K562 (cell line): Measurements from ENCODE around the gene KCNK2. TPM values are rescaled to one million over a fixed set of nuclear protein-coding genes. Genes with fewer than 3 reads are reported as not detected.

Experiments
- ATAC-seq: fragments of 200-7000 bp; cut with Tn5 transposase; 3 replicates; pipeline ENCODE4 v1.9.1; 2020; ENCODE audit warnings: moderate library complexity
- BruUV-seq: library from RNA; stranded (reverse); fragments of 400-500 nt; replicated peaks from 2 replicates; lab custom pipeline; 2021; lab: Mats Ljungman, UMichigan
- CTCF ChIA-PET: fragments of 300-600 bp; formaldehyde crosslinking; extraction: SDS; loops from one replicate; lab custom pipeline; 2021; ENCODE audit warnings: low intra/inter-chr PET ratio; lab: Yijun Ruan, JAX
- POLR2A ChIA-PET: fragments of 300-600, 350-650 bp; sonication (Branson Sonifier 250); formaldehyde crosslinking; extraction: SDS; loops from one replicate; lab custom pipeline; 2021; ENCODE audit warnings: antibody characterized with exemption, inconsistent platforms; lab: Yijun Ruan, JAX
- DNase-seq, 4 experiments: peaks; one replicate each; pipeline versions ENCODE4 v3.0.0 to v3.0.0-alpha.2; 2011 to 2018; ENCODE audit warnings: low spot score in 3 of 4, mixed read lengths in 3 of 4; ENCODE audit errors: extremely low read depth in 1 of 4
- FAIRE-seq: peaks from 2 replicates; lab custom pipeline; 2011; peaks lifted over from hg19 to GRCh38; lab: Jason Lieb, UNC
- H2AFZ ChIP-seq: 2 replicates; pipeline ENCODE4 v1.6.0; 2011; ENCODE audit warnings: low read depth, low read length, control low read depth, inconsistent platforms
- H3K27ac ChIP-seq: fragments of 200-600 bp; 3 replicates; pipeline ENCODE4 v1.8.0; 2011; ENCODE audit warnings: low read depth, mild to moderate bottlenecking, control low read depth, inconsistent platforms, low read length, moderate library complexity, mixed read lengths; ENCODE audit errors: extremely low read depth
- H3K27me3 ChIP-seq, 2 experiments: fragments of 300-600 bp in 1 of 2; 2 replicates in 1 of 2; 3 replicates in 1 of 2; pipeline versions ENCODE4 v1.6.0 to v1.8.0; 2011; ENCODE audit warnings: inconsistent platforms in 2 of 2, low read length in 2 of 2, mild to moderate bottlenecking in 1 of 2, mixed read lengths in 1 of 2, moderate library complexity in 1 of 2; ENCODE audit not compliant: control insufficient read depth in 2 of 2, insufficient read depth in 2 of 2
- H3K36me3 ChIP-seq: fragments of 300-600 bp; 3 replicates; pipeline ENCODE4 v1.8.0; 2011; ENCODE audit warnings: mild to moderate bottlenecking, low read length, inconsistent platforms; ENCODE audit not compliant: control insufficient read depth, insufficient read depth
- H3K4me1 ChIP-seq, 2 experiments: fragments of 200-600 bp in 1 of 2; replicated peaks in 1 of 2; 2 replicates in 1 of 2; 3 replicates in 1 of 2; pipeline versions ENCODE4 v1.5.1 to v1.8.0; 2011; ENCODE audit warnings: inconsistent platforms in 2 of 2, low read length in 2 of 2, mild to moderate bottlenecking in 1 of 2, mixed read lengths in 1 of 2, moderate library complexity in 1 of 2; ENCODE audit not compliant: control insufficient read depth in 2 of 2, insufficient read depth in 2 of 2
- H3K4me2 ChIP-seq: 2 replicates; pipeline ENCODE4 v1.6.1; 2011; ENCODE audit warnings: low read length, control low read depth, inconsistent platforms, mixed read lengths; ENCODE audit not compliant: insufficient read depth
- H3K4me3 ChIP-seq: fragments of 200-600 bp; sonication (generic), shearing (Covaris generic); 2 replicates; pipeline ENCODE4 v1.5.1; 2016; ENCODE audit warnings: control low read depth, inconsistent platforms
- H3K79me2 ChIP-seq: fragments of 200-600 bp; 3 replicates; pipeline ENCODE4 v1.8.0; 2011; ENCODE audit warnings: low read length, inconsistent platforms; ENCODE audit not compliant: control insufficient read depth, insufficient read depth
- H3K9ac ChIP-seq, 2 experiments: 2 replicates each; pipeline versions ENCODE4 v1.6.0 to v1.6.1; 2011; ENCODE audit warnings: low read depth in 2 of 2, low read length in 2 of 2, control low read depth in 1 of 2, inconsistent platforms in 1 of 2, mild to moderate bottlenecking in 1 of 2, mixed read lengths in 1 of 2; ENCODE audit not compliant: insufficient read depth in 1 of 2
- H3K9me1 ChIP-seq: one replicate; pipeline ENCODE4 v1.6.0; 2011; ENCODE audit warnings: inconsistent platforms, mild to moderate bottlenecking, low read length, moderate library complexity; ENCODE audit not compliant: control insufficient read depth, insufficient read depth
- H3K9me3 ChIP-seq: replicated peaks from 2 replicates; pipeline ENCODE4 v1.5.1; 2011; ENCODE audit warnings: low read depth, low read length, inconsistent platforms; ENCODE audit not compliant: control insufficient read depth, insufficient read depth
- H4K20me1 ChIP-seq: replicated peaks from 2 replicates; pipeline ENCODE4 v1.6.1; 2011; ENCODE audit warnings: low read length, inconsistent platforms, mixed read lengths; ENCODE audit not compliant: control insufficient read depth, insufficient read depth
- CREB3L1 ChIP-seq: fragments of 450-650 bp; IDR thresholded peaks from 2 replicates; pipeline ENCODE4 v1.6.1; 2014; ENCODE audit warnings: low read depth, mild to moderate bottlenecking, moderate library complexity, borderline replicate concordance
- RREB1 ChIP-seq: fragments of 250-450 bp; sonication (Bioruptor Pico); IDR thresholded peaks from 2 replicates; pipeline ENCODE4 v1.4.0; 2020
- TBP ChIP-seq: optimal IDR thresholded peaks from 2 replicates; pipeline ENCODE3; 2011; ENCODE audit warnings: low read depth, low read length, improper control_type of control experiment
- WGBS: fragments of 100-300 bp; shearing (Covaris generic); methylation state at CpG from one replicate; pipeline ENCODE4 v1.1.6; 2016; ENCODE audit warnings: low coverage, mixed read lengths; ENCODE audit not compliant: insufficient coverage; ENCODE audit errors: missing lambda C conversion rate; 5-methylcytosine and 5-hydroxymethylcytosine counted together
- in situ Hi-C: fragments of 300-500 bp; cut with MboI; formaldehyde crosslinking; loops from 4 replicates; pipeline ENCODE4 v1.15.0; 2018; ENCODE audit warnings: inconsistent platforms, mixed read lengths
- intact Hi-C: fragments of 100-400 bp; cut with micrococcal nuclease; formaldehyde crosslinking; loops from 2 replicates; pipeline ENCODE4 v1.14.2; 2022
- polyA plus RNA-seq, 8 experiments: library from polyadenylated mRNA; depleted of rRNA in 4 of 8; stranded (reverse) in 5 of 8; unstranded in 3 of 8; fragments of >200 nt; fragmentation: Nextera tagmentation in 2 of 8; fragmentation: Illumina TruSeq in 1 of 8; extraction: Ambion mirVana in 2 of 8; extraction: Trizol in 1 of 8; gene quantifications; 2 replicates each; pipeline versions ENCODE4 v1.2.1 to v1.2.3, GENCODE V29; 2011 to 2014; ENCODE audit warnings: inconsistent platforms in 1 of 8, missing spikeins in 1 of 8
- total RNA-seq, 7 experiments: library from RNA; depleted of rRNA in 6 of 7; stranded (reverse); fragments of >200 nt in 6 of 7; fragmentation: Illumina TruSeq in 2 of 7; extraction: Trizol in 2 of 7; gene quantifications; 2 replicates each; pipeline versions ENCODE4 v1.2.1 to v1.2.3, GENCODE V29; 2011 to 2021; ENCODE audit warnings: low replicate concordance in 1 of 7

The KCNK2 gene
- total and polyA plus RNA-seq, 9 of the 15 experiments (the other 6 are each of a cell fraction or from before 2014, with no cell fraction given) = 0.04 to 0.13 (median 0.05) TPM; not detected in 3

GRCh38 chr1:215200121-215200520 lies 117.6 kb downstream of the KCNK2 start:
- H3K4me2 ChIP-seq = no peak overlapping the region
- intact Hi-C loops = no loop called here
- 0% methylated on average over 1 of the region's 1 CpG for WGBS
- TF ChIP-seq RREB1 (CRISPR knock-in tag) (no peak), CREB3L1 (no peak), TBP (no peak)
- TF ChIP-seq, all 486 proteins: peak for 0
- Histone ChIP-seq H3K36me3 (no peaks in the 10 kb centered on the region), H3K79me2 (no peaks in the 10 kb centered on the region), H3K9ac (no peak overlapping the region), H3K4me1 (no peaks in the 10 kb centered on the region), H3K27me3 (no peaks in the 10 kb centered on the region), H3K4me3 (no peak overlapping the region), H3K9me3 (peaks cover 3% of the 10 kb centered on the region; the same call in 1 of the 2 replicates), H2AFZ (no peak overlapping the region), H3K27ac (no peak overlapping the region), H3K9me1 (no peaks in the 10 kb centered on the region), H4K20me1 (no peaks in the 10 kb centered on the region)
- ATAC-seq (no peak), DNase-seq (no peak), FAIRE-seq (no peak)
- ChIA-PET CTCF (no interaction called here), POLR2A (interaction anchor here (0.8 kb wide), 1 partner anchor 393 kb away, joined by 3 read pairs; no protein-coding TSS in a partner anchor)
- BruUV-seq = no TSS peak
- in situ Hi-C loops = no loop called here
